ENCODE measurements around the gene DNAI1. TPM values are rescaled to one million over a fixed set of nuclear protein-coding genes. Genes with fewer than 3 reads are reported as not detected.

The DNAI1 gene
- total RNA-seq, 1 experiment from 2014 or later: not detected

GRCh38 chr9:34501889-34502425 is 43.4 kb downstream of the DNAI1 start:
- no peak overlapping the region for H3K9ac ChIP-seq (ENCODE audit: low read length)
- H3K4me1 ChIP-seq (ENCODE audit: insufficient read depth, low read length): peaks cover 31% of the 10 kb centered on the region
- intact Hi-C loops (cut with micrococcal nuclease): loop anchor here (2.0 to 5.0 kb wide), 2 partner anchors 65 to 90 kb away; no protein-coding TSS in a partner anchor
- H3K27ac ChIP-seq (ENCODE audit: low read length): no peak overlapping the region
- ATAC-seq (peak; percentile 77), DNase-seq (peak; percentile 82)
- CTCF ChIA-PET: interaction anchor here (0.6 to 2.9 kb wide), 8 partner anchors 24 to 1182 kb away, joined by 3 to 15 read pairs (median 6); no protein-coding TSS in a partner anchor
- H3F3A ChIP-seq (ENCODE audit: low read length, unreplicated experiment): no peaks in the 10 kb centered on the region
- no peaks in the 10 kb centered on the region for H3K9me3 ChIP-seq (ENCODE audit: low read length)
- 0 out of 2 replicates have a peak, but pooled peaks cover 5% of the 10 kb centered on the region for H4K20me1 ChIP-seq (ENCODE audit: low read length)
- H3K27me3 ChIP-seq (ENCODE audit: low read length): no peaks in the 10 kb centered on the region
- no TSS peak for BruUV-seq (replicated peaks)
- H3K79me2 ChIP-seq (ENCODE audit: low read length): no peaks in the 10 kb centered on the region
- H2AFZ ChIP-seq (ENCODE audit: low read length): no peak overlapping the region
- no peak overlapping the region for H3K4me3 ChIP-seq (ENCODE audit: low read length)
- peak overlapping the region; percentile 57 for H3K4me2 ChIP-seq (ENCODE audit: low read length)
- H3K36me3 ChIP-seq (ENCODE audit: low read depth, low read length): no peaks in the 10 kb centered on the region
- no peaks in the 10 kb centered on the region for H3K9me2 ChIP-seq (replicated peaks; ENCODE audit: low read length)
- peak; percentile 38 for TF ChIP-seq CTCF (conservative IDR thresholded peaks at IDR 0.05; ENCODE audit: low read depth, low read length)
- no peak for TF ChIP-seq EZH2 (IDR thresholded peaks at IDR 0.05; ENCODE audit: low read length, unreplicated experiment)
- no peak for TF ChIP-seq EZH2phosphoT487 (IDR thresholded peaks at IDR 0.05; ENCODE audit: borderline replicate concordance, low read length)
- POLR2A ChIA-PET (ENCODE audit: unreplicated experiment): interaction anchor here (0.5 kb wide), 2 partner anchors 35 to 168 kb away, joined by 3 to 5 read pairs; no protein-coding TSS in a partner anchor

- DNase-seq: no peak
- Histone ChIP-seq H3K4me3 (ENCODE audit: low read length) (no peak overlapping the region; the same call in 1 of the 2 replicates), H3K79me2 (ENCODE audit: low read length) (no peaks in the 10 kb centered on the region), H3K36me3 (ENCODE audit: low read depth, low read length) (no peaks in the 10 kb centered on the region), H3K4me2 (ENCODE audit: low read length) (peak overlapping the region; percentile 57), H3K9me2 (replicated peaks; ENCODE audit: low read length) (no peaks in the 10 kb centered on the region), H3K27me3 (ENCODE audit: low read length) (no peaks in the 10 kb centered on the region), H3K9ac (ENCODE audit: low read length) (no peak overlapping the region), H3K9me3 (ENCODE audit: low read length) (no peaks in the 10 kb centered on the region), H3F3A (ENCODE audit: low read length, unreplicated experiment) (no peaks in the 10 kb centered on the region), H3K27ac (ENCODE audit: low read length) (0 out of 2 replicates have a peak overlapping the region, but pooled peaks have one; percentile 30), H4K20me1 (ENCODE audit: low read length) (0 out of 2 replicates have a peak, but pooled peaks cover 5% of the 10 kb centered on the region), H3K4me1 (ENCODE audit: insufficient read depth, low read length) (peaks cover 31% of the 10 kb centered on the region), H2AFZ (ENCODE audit: low read length) (no peak overlapping the region)
- TF ChIP-seq EZH2 (IDR thresholded peaks at IDR 0.05; ENCODE audit: low read length, unreplicated experiment) (no peak), EZH2phosphoT487 (IDR thresholded peaks at IDR 0.05; ENCODE audit: borderline replicate concordance, low read length) (no peak), CTCF (conservative IDR thresholded peaks at IDR 0.05; ENCODE audit: low read depth, low read length) (no peak)
- ChIA-PET POLR2A (ENCODE audit: unreplicated experiment) (no interaction called here), CTCF (interaction anchor here (0.6 to 2.9 kb wide), 7 partner anchors 44 to 1182 kb away, joined by 3 to 15 read pairs (median 5); no protein-coding TSS in a partner anchor)
- intact Hi-C loops (cut with micrococcal nuclease): loop anchor here (5.0 kb wide), 1 partner anchor 90 kb away; no protein-coding TSS in a partner anchor
- no TSS peak for BruUV-seq (replicated peaks)
- ATAC-seq: peak; percentile 7
Measured at GRCh38 chr9:34502471-34502870, 43.9 kb downstream of the DNAI1 start.

GRCh38 chr9:34502891-34503290 is 44.3 kb downstream of the DNAI1 start:
- H3K4me1 ChIP-seq (ENCODE audit: insufficient read depth, low read length): peaks cover 31% of the 10 kb centered on the region
- no peak overlapping the region for H3K9ac ChIP-seq (ENCODE audit: low read length)
- H3K79me2 ChIP-seq (ENCODE audit: low read length): no peaks in the 10 kb centered on the region
- peak; percentile 35 for ATAC-seq
- POLR2A ChIA-PET (ENCODE audit: unreplicated experiment): no interaction called here
- H3K27me3 ChIP-seq (ENCODE audit: low read length): no peaks in the 10 kb centered on the region
- H3K9me2 ChIP-seq (replicated peaks; ENCODE audit: low read length): no peaks in the 10 kb centered on the region
- H4K20me1 ChIP-seq (ENCODE audit: low read length): 0 out of 2 replicates have a peak, but pooled peaks cover 5% of the 10 kb centered on the region
- H3K4me2 ChIP-seq (ENCODE audit: low read length): peak overlapping the region; percentile 57
- no peak overlapping the region; the same call in 1 of the 2 replicates for H3K4me3 ChIP-seq (ENCODE audit: low read length)
- H2AFZ ChIP-seq (ENCODE audit: low read length): no peak overlapping the region
- intact Hi-C loops (cut with micrococcal nuclease): loop anchor here (5.0 kb wide), 1 partner anchor 89 kb away; no protein-coding TSS in a partner anchor
- TF ChIP-seq EZH2phosphoT487 (IDR thresholded peaks at IDR 0.05; ENCODE audit: borderline replicate concordance, low read length) (no peak), EZH2 (IDR thresholded peaks at IDR 0.05; ENCODE audit: low read length, unreplicated experiment) (no peak), CTCF (conservative IDR thresholded peaks at IDR 0.05; ENCODE audit: low read depth, low read length) (no peak)
- BruUV-seq (replicated peaks): no TSS peak
- no peaks in the 10 kb centered on the region for H3K9me3 ChIP-seq (ENCODE audit: low read length)
- peak; percentile 36 for DNase-seq
- H3K36me3 ChIP-seq (ENCODE audit: low read depth, low read length): no peaks in the 10 kb centered on the region
- CTCF ChIA-PET: interaction anchor here (1.4 to 2.9 kb wide), 2 partner anchors 72 to 89 kb away, joined by 4 to 15 read pairs; no protein-coding TSS in a partner anchor
- no peaks in the 10 kb centered on the region for H3F3A ChIP-seq (ENCODE audit: low read length, unreplicated experiment)
- H3K27ac ChIP-seq (ENCODE audit: low read length): peak overlapping the region; percentile 30

Data from PC-3 (cell line).